ELF-1 (cell line): Measurements from ENCODE around the gene ADK.
A peak's percentile ranks its signal among the peaks of the same experiment; 100 is the strongest.
"Not testable (repeated sequence)": the region's sequence is repeated elsewhere in the genome, so short reads cannot be mapped to it uniquely, and the experiment has no call there.

Experiments
- DNase-seq: peaks from one replicate; pipeline ENCODE4 v3.0.0-alpha.2; 2016; ENCODE audit warnings: low read depth, low spot score

Gene ADK

DNA sequence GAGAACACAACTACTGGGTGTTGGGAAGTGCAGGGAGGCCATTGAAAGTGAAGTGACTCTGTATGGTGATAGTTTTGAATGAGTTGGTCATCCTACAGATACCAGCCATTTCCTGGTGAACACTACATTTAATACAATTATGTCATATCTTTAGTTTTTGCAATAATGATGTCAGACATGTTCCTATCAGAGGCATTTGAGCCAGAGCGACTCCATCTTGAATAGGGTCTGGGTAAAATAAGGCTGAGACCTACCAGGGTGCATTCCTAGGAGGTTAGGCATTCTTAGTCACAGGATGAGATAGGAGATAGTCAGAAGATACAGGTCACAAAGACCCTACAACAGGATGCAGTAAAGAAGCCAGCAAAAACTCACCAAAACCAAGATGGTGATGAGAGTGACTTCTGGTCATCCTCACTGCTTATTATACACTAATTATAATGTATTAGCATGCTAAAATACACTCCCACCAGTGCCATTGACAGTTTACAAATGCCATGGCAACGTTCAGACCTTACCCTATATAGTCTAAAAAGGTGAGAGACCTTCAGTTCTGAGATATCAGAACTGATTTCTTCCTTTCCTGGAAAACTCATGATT, 28.2 kb downstream of the ADK start:
- no peak for DNase-seq

DNA sequence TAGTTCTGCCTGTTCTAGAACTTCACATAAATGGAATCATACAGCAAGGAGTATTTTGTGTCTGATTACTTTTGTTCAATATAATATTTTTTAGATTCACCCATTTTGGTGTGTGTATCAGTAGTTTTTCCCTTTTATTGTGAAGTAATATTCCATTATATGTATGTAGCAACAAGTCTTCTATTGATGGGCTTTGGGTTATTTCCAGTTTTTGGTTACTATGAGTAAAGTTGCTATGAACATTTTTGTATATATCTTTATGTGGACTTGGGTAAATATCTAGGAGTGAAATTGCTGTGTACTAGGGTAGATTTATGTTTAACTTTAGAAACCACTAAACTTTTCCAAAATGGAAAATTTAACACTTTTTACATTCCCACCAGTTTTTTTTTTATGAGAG, 35.7 kb downstream of the ADK start:
- DNase-seq, result no peak

DNA sequence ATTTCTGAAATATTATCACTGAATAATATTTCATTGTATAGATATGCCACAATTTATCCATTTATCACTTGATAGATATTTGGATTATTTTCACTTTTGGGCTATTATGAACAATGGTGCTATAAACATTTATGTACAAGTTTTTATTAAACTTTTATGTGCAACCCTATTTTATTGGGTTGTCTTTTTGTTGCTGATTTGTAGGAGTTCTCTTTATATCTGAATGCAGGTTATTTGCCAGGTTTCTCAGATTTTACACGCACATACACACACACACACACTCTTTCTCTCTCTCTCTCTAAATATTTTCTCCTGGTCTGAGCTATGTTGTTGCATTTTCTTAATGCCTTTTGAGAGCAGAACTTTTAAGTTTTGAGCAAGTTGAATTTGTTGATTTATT, 36.2 kb downstream of the ADK start:
- DNase-seq, result no peak

DNA sequence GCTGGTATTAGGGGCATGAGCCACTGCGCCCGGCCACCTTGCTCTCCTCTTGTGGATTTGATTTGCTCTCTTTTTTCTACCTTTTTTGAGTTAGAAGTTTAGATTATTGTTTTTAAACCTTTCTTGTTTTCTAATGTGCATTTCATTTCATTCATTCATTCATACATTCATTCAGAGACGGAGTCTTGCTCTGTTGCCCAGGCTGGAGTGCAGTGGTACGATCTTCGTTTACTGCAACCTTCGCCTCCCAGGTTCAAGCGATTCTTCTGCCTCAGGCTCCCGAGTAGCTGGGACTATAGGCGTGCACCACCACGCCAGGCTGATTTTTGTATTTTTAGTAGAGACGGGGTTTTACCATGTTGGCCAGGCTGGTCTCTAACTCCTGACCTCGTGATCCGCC, 37.6 kb downstream of the ADK start:
- DNase-seq, result not testable (repeated sequence)

DNA sequence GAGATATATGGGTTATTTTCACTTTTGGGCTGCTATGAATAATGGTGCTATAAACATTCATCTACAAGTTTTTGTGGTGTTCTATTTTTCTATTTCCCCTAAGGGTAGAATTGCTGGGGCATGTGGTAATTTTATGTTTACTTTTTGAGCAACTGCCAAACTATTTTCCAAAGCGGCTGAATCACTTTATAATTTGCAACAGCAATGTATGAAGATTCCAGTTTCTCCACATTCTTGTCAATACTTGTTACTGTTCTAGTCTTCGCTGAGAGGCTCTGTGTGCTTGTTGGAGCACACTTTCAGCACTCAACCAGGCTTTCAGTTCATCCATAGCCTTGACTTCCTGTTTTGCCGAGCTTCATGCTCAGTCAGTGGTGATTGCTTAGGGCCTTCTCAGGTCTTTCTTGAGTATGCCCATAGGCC, 39.0 kb downstream of the ADK start:
- peak; percentile 30 for DNase-seq

DNA sequence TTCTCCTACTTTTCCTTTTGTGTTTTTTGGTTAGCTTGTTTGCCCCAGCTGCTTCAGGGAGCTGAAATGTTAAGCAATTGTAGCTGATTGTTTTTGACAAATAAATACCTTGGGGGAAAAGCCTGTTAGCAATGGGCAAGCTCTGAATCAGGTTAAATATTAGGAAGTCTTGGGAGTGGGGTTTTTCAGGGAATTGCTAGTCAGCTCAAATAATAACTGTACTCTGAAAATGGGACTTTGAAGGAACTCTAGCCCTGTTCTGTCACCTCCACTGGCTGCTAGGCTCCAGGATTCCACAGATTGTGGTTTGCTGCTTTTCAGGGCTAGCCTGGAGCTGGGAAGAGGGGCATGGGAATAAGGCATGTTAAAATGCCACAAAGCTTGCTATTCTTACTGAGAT, 39.5 kb downstream of the ADK start:
- no peak for DNase-seq

DNA sequence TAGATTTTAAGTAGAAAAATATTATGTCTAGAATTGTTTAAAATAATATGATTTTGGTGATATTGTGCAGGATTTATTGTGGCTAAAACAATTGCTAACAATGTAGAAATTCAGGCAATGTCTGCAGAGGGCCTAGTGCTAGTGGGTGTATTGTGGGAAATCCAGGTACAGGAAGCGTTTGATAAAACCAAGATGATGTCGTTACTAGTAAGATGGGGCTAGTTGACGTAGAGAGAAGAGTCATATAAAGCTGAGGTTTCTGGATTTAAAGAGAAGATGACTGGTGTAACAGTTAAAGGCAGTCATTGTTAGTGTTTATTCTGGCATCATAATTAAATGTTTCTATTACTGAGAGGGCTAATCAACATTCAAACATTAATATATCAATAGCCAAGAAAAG, 43.5 kb downstream of the ADK start:
- DNase-seq, result no peak

DNA sequence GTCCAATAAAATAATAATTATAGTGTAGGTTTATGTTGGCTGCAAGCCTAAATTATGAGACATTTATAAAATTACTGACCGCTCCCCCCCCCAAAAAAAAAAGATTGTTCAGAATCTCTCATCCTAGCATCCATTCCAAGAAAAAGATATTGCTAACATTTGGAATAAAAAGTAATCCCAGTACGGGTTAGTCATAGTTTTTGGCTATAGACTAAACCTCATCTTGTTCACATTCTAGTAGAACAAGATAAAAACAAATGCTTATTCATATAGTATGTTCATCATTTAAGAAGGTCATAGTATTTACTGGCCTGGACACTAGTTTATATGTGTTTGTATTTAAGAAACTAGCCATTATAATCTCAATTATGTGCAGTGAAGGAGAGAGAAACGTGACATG, 44.0 kb downstream of the ADK start:
- DNase-seq, result no peak

DNA sequence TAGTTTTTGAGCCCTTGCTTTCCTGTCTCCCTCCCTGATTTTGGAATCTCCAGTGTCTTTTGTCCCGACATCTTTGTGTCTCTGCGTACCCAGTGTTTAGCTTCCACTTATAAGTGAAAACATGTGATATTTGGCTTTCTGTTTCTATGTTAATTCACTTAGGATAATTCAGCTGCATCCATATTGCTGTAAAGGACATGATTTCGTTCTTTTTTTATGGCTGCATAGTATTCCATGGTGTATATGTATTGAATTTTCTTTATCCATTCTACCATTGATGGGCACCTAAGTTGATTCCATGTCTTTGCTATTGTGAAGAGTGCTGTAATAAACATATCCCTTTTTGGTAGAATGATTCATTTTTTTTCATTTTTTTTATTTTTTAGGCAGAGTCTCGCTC, 48.3 kb downstream of the ADK start:
- no peak for DNase-seq

DNA sequence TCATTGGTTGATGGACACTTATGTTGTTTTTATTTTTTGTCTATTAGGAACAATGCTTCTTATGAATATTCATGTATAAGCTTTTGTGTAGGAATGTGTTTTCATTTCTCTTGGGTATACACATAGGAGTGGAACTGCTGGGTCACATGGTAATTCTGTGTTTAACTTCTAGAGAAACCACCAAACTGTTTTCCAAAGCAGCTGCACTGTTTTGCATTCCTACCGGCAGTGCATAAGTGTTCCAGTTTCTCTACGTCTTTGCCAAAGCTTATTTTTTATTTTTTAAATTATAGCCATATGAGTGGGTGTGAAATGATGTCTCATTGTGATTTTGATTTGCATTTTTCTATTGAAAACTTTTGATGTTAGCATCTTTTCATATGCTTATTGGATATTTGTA, 51.3 kb downstream of the ADK start:
- DNase-seq, result no peak

DNA sequence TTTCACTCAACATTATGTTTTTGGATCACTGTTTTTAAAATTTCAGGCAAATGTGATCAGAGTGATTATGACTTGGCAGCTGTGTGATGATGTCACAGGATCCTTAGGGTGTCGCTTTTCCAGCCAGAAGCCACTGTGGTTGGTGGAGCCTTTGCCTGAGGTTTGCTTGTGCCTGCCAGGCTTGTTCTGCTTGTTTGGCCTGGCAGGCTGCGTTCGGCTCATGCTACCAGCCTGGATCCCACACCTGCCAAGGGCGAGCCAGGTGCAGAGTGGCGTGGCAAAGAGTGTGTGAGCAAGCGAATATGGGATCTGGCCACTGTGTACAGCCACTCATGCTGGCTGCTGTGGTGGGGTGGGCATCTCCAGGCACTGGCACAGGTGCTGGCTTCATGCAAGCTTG, 55.7 kb downstream of the ADK start:
- DNase-seq, result no peak

DNA sequence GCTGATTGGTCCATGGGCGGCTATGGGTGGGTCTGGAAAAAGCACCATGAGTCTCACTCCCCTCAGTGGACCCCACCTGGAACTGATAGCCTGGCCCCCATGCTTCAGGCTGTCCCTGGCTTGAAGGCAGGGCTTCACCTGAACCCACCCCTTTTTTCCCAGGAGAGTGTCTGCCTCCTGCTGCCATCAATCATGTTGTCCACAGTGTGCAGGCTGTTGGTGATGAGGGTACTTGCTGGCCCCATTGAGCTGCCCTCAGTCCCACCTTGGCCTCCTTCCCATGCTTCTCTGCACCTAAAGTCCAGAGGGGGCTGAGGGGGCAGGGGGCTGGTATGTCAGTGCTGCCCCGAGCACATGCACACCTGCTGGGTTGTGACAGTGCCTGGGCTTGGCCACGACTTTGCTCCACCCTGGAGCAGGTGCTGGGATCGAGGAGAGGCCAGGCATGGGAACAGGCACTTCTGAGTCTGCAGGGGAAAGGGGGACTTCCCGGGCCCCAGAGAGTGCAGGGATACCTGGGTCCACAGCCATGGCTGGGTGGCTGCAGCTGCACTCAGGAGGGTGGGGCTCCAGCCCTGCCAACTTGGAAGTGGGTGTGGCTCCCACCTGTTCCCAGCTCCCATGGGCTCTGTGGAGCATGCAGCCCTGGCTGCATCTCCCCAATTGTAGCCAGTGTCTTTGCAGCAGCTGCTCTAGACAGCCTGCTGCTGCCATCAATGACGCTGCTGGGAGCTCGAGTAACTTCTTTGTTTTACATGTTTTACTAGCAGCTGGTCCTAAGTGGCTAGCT, 56.9 kb downstream of the ADK start:
- no peak for DNase-seq

DNA sequence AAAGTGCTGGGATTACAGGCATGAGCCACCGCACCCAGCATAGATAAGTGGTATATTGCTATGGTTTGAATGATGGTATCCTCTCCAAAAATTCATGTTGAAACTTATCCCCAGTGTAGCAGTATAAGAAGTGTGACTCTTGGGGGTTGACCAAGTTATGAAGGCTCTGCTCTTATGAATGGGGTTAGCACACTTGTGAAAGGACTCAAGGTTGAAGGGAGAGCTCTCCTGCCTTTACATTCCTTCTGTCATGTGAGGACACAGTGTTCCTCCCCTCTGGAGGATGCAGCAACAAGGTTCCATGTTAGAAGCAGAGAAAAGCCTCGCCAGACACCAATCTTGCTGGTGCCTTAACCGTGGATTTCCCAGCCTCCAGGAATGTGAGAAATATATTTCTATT, 58.0 kb downstream of the ADK start:
- no peak for DNase-seq

DNA sequence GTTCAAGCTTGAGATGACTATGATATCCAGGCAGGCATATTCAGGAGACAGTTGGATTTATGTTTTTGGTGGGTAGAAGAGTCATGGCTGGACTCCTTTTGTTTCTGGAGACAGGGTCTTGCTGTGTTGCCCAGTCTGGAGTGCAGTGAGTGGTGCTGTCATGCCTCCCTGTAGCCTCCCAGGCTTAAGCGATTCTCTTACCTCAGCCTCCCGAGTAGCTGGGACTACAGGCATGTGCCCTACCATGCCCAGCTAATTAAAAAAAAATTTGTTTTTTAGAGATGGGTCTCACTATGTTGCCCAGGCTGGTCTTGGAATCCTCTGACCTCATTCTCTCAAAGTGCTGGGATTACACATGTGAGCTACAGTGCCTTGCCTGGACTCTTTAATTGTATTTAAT, 62.0 kb downstream of the ADK start:
- DNase-seq, result no peak

DNA sequence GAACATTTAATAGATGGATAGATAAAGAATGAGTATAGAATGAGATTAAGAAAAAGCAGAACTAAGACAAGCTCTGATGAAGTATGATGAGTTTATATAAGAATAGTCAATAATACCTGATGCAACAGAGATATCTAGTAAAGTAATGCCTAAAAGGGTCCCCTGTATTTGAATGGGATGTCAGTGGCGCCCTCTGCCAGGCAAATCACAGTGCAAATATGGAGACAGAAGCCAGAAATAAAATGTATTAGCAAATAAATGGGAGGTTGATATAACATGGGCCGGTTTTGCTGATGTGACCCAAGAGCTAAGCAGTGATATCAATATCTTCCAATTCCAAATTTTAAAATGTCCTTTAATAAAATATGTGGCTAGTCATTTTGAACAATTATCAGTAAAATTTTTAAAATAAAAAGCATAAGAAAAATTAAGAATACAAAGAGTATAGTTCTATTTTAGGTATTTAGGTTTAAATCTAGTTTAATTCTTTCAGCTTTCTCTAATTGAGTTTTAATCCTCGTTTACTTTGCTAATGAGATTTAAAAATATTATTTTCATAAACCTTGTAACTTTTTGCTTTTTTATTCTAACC, 62.6 kb downstream of the ADK start:
- DNase-seq, result no peak

DNA sequence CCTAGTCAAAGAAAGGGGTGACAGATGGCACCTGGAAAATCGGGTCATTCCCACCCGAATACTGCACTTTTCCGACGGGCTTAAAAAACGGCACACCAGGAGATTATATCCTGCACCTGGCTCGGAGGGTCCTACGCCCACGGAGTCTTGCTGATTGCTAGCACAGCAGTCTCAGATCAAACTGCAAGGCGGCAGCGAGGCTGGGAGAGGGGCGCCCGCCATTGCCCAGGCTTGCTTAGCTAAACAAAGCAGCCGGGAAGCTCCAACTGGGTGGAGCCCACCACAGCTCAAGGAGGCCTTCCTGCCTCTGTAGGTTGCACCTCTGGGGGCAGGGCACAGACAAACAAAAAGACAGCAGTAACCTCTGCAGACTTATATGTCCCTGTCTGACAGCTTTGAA, 66.1 kb downstream of the ADK start:
- DNase-seq, result not testable (repeated sequence)

DNA sequence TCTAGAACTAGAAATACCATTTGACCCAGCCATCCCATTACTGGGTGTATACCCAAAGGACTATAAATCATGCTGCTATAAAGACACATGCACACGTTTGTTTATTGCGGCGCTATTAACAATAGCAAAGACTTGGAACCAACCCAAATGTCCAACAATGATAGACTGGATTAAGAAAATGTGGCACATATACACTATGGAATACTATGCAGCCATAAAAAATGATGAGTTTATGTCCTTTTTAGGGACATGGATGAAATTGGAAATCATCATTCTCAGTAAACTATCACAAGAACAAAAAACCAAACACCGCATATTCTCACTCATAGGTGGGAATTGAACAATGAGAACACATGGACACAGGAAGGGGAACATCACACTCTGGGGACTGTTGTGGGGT, 71.4 kb downstream of the ADK start:
- DNase-seq, result not testable (repeated sequence)

DNA sequence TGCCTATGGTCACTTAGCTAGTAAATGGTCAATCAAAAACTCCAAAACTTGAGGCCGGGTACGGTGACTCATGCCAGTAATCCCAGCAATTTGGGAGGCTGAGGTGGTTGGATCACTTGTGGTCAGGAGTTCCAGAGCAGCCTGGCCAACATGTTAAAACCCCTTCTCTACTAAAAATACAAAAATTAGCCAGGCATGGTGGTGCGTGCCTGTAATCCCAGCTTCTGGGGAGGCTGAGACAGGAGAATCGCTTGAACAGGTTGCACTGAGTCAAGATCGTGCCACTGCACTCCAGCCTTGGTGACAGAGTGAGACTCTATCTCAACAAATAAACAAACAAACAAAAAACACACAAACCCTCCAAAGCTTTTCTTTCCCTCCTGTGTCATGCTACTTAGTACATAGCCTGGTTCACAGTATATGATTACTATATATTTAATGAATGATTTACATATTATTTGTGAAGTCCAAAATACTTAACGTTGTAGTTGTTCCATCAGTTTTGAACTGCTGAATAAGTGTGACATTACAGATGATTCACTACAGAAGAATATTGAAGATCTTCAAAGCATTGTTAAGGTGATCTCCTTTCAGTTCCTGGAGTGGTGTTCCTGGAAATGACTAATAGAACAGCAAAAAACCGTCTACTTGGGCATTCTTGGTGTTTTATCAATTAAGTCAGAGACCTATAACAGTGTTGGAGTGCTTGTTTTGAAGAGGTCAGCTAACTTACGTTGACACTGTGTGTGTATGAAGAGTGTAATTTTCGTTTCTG, 72.9 kb downstream of the ADK start:
- no peak for DNase-seq

DNA sequence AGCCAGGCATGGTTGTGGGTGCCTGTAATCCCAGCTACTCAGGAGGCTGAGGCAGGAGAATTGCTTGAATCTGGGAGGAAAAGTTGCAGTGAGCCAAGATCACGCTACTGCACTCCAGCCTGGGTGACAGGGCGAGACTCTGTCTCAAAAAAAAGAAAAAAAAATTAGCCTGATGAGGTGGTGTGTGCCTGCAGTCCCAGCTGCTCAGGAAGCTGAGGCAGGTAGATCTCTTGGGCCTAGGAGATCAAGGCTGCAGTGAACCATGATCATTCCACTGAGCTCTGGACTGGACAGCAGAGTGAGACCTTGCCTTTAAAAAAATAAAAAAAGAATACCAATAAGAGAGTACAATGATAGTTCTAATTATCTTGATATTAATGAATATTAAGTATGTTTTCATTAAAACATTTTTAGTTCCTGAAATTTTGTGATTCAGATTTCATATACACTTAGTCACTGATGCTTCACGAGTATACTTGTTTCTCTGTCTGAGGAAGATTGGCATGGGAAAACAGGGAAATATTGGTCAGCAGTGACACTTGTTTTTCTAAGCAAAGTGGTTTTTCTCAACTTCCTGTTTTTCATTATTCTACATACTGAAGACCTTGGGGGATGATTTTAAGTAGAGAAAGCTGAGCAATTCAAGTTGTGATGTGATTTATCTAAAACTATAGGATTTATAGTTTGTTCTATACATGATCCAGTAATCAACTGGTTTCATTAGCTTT, 76.8 kb downstream of the ADK start:
- DNase-seq, result no peak

DNA sequence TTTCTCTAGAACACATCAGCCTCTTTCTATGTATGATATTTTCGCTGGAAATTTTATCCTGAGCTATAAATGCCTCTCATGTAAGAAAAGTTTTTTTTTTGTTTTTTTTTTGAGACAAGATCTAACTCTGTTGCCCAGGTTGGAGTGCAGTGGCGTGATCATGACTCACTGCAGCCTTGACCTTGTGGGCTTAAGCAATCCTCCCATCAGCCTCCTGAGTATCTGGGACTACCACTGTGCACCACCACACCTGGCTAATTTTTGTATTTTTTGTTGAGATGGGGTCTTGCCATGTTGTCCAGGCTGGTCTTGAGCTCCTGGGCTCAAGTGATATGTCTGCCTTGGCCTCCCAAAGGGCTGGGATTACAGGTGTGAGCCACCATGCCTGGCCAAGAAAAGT, 80.4 kb downstream of the ADK start:
- DNase-seq, result no peak

DNA sequence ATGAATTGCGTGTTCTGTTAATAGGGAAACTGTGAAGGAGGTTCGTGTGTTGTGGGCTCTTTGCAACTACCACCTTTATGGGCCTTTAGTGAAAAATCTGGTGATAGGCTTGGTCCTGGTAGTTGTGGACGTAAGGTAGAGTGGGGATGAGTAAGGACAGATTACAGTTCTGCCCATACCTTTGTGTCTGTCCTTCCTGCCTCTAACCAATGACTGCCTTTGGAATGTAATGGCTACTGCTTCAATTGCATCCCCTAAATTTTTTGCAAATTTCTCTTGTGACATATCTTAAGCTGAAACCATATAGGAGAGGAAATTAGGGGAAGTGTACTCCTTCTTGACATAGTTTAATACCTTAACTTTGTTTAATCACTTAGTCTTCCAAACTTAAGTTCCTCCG, 82.3 kb downstream of the ADK start:
- DNase-seq, result no peak

DNA sequence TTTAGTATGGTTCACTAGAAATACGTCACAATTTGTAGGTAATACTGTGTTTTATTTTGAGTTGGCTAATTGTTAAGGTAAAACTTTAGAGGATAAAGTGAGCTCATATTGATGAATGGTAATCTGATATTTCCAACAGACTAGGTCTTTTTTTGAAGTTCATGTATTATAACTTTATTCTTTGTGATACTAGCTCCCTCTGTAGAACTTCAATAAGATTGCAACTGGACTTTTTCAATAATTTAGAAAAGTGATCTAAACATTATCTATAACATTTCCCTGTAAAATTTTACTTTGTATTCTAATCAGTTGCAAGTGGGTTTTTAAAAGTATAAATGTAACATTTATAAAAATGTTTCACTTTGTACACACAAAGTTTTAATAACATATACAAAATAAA, 83.5 kb downstream of the ADK start:
- DNase-seq, result no peak
